ENCODE measurements around the gene LCN6. TPM values are rescaled to one million over a fixed set of nuclear protein-coding genes. Genes with fewer than 3 reads are reported as not detected.

LCN6 gene
- total RNA-seq, 1 experiment from 2014 or later, result not detected

DNA sequence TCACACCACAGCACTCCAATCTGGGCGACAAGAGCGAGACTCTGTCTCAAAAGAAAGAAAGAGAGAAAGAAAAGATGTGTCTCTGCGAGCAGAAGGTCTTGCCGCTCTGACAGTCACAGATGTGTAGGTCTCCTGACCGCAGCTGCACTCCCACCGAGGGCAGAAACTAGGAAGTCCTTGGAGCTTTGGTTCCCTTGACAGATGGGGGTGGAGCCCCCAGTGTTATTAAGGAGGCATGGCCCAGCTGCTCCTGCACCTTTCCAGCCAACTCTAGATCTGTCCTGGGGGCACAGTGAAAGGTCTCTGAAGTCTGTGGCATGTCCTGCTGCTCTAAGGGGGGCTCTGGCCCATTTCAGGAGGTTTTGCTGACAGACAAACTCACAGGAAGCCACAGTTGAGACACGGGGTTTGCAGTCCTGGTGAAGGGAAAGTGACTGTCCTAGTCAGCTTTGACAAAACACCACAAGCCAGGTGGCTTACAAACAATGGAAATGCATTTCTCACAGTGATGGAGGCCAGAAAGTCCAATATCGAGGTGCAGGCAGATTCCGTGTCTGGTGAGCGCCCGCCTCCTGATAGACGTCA, 45.0 kb downstream of the LCN6 start:
- H3K4me3 ChIP-seq (ENCODE audit: low read depth, low read length), result no peak overlapping the region
- POLR2A ChIA-PET, result no interaction called here

DNA sequence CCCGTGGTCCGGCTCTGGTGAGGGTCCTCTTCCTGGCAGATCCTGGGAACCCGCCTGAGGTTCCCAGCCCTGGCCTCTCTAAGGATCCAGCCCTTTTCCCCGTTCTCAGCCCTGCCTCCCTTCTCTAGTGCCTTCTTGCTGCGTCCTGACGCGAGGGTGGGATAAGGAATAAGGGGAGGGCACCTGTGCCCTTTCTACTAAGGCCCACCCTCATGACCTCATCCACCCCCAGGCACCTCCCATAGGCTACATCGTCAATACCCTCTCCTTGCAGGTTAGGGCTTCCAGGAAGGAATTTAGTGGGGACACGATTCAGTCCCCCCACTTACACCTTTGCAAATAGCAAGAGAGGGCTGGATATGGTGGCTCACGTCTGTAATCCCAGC, 46.7 kb downstream of the LCN6 start:
- H3K9me3 Mint-ChIP-seq (ENCODE audit: unreplicated experiment), result no peaks in the 10 kb centered on the region
- H3K4me1 Mint-ChIP-seq (ENCODE audit: low read depth, unreplicated experiment), result peaks cover 19% of the 10 kb centered on the region
- DNase-seq, result no peak
- peaks cover 8% of the 10 kb centered on the region for H3K36me3 Mint-ChIP-seq (ENCODE audit: insufficient read depth, unreplicated experiment)
- Histone ChIP-seq H3K27me3 (replicated peaks; ENCODE audit: control insufficient read depth, insufficient read depth, low read length) (no peaks in the 10 kb centered on the region), H3K4me1 (peaks cover 28% of the 10 kb centered on the region), H3K4me3 (ENCODE audit: low read depth, low read length) (no peak overlapping the region), H3K9me3 (no peaks in the 10 kb centered on the region), H3K36me3 (ENCODE audit: control insufficient read depth, insufficient read depth, low read length) (no peaks in the 10 kb centered on the region)
- no TSS peak for BruUV-seq (replicated peaks)
- intact Hi-C loops (cut with micrococcal nuclease; ENCODE audit: unreplicated experiment), result no loop called here
- H3K4me3 Mint-ChIP-seq (ENCODE audit: unreplicated experiment), result no peak overlapping the region
- no peak overlapping the region for H3K27ac Mint-ChIP-seq (ENCODE audit: unreplicated experiment)
- TF ChIP-seq, protein P1, sequence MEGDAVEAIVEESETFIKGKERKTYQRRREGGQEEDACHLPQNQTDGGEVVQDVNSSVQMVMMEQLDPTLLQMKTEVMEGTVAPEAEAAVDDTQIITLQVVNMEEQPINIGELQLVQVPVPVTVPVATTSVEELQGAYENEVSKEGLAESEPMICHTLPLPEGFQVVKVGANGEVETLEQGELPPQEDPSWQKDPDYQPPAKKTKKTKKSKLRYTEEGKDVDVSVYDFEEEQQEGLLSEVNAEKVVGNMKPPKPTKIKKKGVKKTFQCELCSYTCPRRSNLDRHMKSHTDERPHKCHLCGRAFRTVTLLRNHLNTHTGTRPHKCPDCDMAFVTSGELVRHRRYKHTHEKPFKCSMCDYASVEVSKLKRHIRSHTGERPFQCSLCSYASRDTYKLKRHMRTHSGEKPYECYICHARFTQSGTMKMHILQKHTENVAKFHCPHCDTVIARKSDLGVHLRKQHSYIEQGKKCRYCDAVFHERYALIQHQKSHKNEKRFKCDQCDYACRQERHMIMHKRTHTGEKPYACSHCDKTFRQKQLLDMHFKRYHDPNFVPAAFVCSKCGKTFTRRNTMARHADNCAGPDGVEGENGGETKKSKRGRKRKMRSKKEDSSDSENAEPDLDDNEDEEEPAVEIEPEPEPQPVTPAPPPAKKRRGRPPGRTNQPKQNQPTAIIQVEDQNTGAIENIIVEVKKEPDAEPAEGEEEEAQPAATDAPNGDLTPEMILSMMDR (IDR thresholded peaks at IDR 0.05; ENCODE audit: insufficient read depth in 1 of 2, low read depth in 1 of 2, low read length in 1 of 2, severe bottlenecking in 1 of 2, unreplicated experiment in 1 of 2), result no peak
- ChIA-PET POLR2A (no interaction called here), CTCF (no interaction called here)
- H3K27me3 Mint-ChIP-seq (ENCODE audit: insufficient read depth, unreplicated experiment), result no peaks in the 10 kb centered on the region

More for the DNA sequence above, 45.0 kb downstream of the LCN6 start:
- no peak overlapping the region for H3K27ac Mint-ChIP-seq (ENCODE audit: unreplicated experiment)
- H3K4me1 Mint-ChIP-seq (ENCODE audit: low read depth, unreplicated experiment), result peaks cover 12% of the 10 kb centered on the region
- intact Hi-C loops (cut with micrococcal nuclease; ENCODE audit: unreplicated experiment), result no loop called here
- no peak for DNase-seq
- Histone ChIP-seq H3K36me3 (ENCODE audit: control insufficient read depth, insufficient read depth, low read length) (no peaks in the 10 kb centered on the region), H3K9me3 (no peaks in the 10 kb centered on the region), H3K4me1 (peaks cover 15% of the 10 kb centered on the region), H3K27me3 (replicated peaks; ENCODE audit: control insufficient read depth, insufficient read depth, low read length) (no peaks in the 10 kb centered on the region)
- no peak overlapping the region for H3K4me3 Mint-ChIP-seq (ENCODE audit: unreplicated experiment)
- BruUV-seq (replicated peaks), result no TSS peak
- H3K36me3 Mint-ChIP-seq (ENCODE audit: insufficient read depth, unreplicated experiment), result no peaks in the 10 kb centered on the region
- no peaks in the 10 kb centered on the region for H3K27me3 Mint-ChIP-seq (ENCODE audit: insufficient read depth, unreplicated experiment)
- no peaks in the 10 kb centered on the region for H3K9me3 Mint-ChIP-seq (ENCODE audit: unreplicated experiment)
- TF ChIP-seq, protein P1 (IDR thresholded peaks at IDR 0.05; ENCODE audit: insufficient read depth in 1 of 2, low read depth in 1 of 2, low read length in 1 of 2, severe bottlenecking in 1 of 2, unreplicated experiment in 1 of 2), result no peak
- CTCF ChIA-PET, result no interaction called here

DNA sequence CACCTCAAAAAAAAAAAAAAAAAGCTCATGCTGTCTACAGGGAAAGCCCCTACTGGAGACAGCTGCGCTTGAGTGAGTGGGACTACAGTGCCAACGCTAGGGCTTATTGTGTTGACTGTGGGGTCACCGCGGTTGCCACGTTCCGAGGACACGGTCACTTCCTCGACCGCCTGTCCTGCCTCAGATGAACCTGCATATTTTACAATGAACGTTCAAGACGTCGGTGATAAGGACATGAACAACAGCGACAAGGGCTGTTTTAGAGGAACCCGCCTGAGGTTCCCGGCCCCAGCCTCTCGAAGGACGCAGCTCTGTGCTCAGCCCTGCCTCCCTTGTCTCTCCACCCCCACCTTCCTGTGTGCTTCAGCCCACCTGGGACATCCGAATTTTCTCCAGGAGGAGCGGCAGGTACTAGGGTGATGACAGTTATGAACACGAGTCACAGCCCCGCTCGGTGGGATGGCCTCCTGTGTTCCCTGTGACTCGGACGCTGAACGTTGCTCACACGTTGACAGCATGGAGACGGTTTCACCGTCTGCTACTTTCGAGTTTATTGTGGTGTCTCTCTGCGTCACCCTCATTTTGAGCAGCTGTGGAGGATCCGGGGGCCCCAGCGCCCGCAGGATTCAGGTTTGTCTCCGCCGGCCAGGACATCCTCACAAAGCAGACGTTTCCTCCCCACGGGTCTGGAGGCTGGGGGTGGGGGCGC, 47.2 kb downstream of the LCN6 start:
- Mint-ChIP-seq H3K4me3 (ENCODE audit: unreplicated experiment) (no peak overlapping the region), H3K36me3 (ENCODE audit: insufficient read depth, unreplicated experiment) (peaks cover 8% of the 10 kb centered on the region), H3K27me3 (ENCODE audit: insufficient read depth, unreplicated experiment) (no peaks in the 10 kb centered on the region), H3K27ac (ENCODE audit: unreplicated experiment) (no peak overlapping the region), H3K4me1 (ENCODE audit: low read depth, unreplicated experiment) (peaks cover 19% of the 10 kb centered on the region), H3K9me3 (ENCODE audit: unreplicated experiment) (no peaks in the 10 kb centered on the region)
- no peaks in the 10 kb centered on the region for H3K27me3 ChIP-seq (replicated peaks; ENCODE audit: control insufficient read depth, insufficient read depth, low read length)
- ChIA-PET CTCF (interaction anchor here (0.6 kb wide), 1 partner anchor 147 kb away, joined by 3 read pairs; no protein-coding TSS in a partner anchor), POLR2A (no interaction called here)
- no TSS peak for BruUV-seq (replicated peaks)
- no peak overlapping the region for H3K4me3 ChIP-seq (ENCODE audit: low read depth, low read length)
- H3K9me3 ChIP-seq, result no peaks in the 10 kb centered on the region
- H3K4me1 ChIP-seq, result peaks cover 32% of the 10 kb centered on the region
- intact Hi-C loops (cut with micrococcal nuclease; ENCODE audit: unreplicated experiment), result no loop called here
- no peaks in the 10 kb centered on the region for H3K36me3 ChIP-seq (ENCODE audit: control insufficient read depth, insufficient read depth, low read length)
- TF ChIP-seq, protein P1 (IDR thresholded peaks at IDR 0.05; ENCODE audit: insufficient read depth in 1 of 2, low read depth in 1 of 2, low read length in 1 of 2, severe bottlenecking in 1 of 2, unreplicated experiment in 1 of 2), result no peak
- no peak for DNase-seq
